Activated CD4-positive, CD25-positive, alpha-beta regulatory T cell treated with anti-CD3 and anti-CD28 coated beads, Interleukin-2, amount 50 U/mL, for 24 hours (primary cell): Measurements from ENCODE around the gene MAD2L2.

Experiments used
- ATAC-seq, 2 donors: fragments of 150-1000 bp; cut with Tn5 transposase; one replicate each; pipeline ENCODE4 v1.10.0; 2021; ENCODE audit warnings: mild to moderate bottlenecking in 1 of 2, moderate library complexity in 1 of 2

MAD2L2 gene

DNA sequence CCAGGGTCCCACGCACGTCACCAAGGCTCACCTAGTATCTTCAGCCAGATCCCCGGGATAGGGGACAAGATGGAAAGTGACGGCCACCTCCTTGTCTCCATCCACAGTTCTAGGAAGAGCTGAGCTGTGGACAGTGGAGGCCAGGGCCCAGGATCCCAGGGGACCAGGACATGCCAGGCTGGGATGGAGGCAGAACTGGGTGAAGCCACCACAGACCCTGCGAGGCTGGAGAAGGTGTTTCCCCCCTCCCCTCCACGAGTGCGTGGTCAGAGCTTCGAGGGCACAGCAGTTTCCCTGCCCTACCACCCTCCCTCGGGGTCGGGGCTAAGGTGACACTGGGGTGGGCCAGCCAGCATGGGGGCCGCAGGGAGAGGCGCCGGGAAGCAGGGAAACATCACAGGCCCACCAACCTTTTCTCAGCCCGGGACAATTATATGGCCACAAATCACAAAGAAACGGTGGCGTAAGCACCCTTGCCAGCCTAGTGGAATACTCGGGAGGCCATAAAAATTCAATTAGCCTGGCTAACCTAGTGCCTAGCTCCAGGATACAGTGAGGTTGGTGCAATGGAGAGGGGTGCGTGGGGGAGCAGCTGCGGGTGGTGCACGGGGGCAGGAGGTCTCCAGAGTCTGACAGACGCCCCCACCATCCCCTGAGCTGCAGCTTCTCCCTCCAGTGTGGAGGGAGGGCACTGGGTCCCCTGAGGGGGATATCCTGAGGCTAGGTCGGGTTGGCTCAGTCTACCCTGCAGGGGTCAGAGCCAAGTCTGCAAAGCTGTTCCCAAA lies 23.9 kb upstream of the MAD2L2 start:
- ATAC-seq = no peak

DNA sequence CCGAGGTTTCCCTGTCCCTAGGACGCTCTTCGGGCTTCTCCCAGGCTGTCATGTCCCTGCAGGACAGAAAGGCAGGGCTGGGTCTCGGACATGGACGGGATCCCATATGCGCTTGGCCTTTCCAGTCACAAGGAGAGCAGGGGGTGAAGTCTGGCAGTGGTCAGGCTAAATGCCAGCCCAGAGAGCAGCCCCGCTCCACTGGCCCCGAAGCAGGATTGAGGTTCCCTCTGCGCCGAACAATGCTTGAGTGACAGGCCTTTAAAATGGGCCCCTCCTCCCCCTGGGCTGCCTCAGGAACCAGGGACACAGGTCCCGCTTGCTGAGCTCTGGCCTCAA lies 23.2 kb upstream of the MAD2L2 start:
- ATAC-seq = no peak

DNA sequence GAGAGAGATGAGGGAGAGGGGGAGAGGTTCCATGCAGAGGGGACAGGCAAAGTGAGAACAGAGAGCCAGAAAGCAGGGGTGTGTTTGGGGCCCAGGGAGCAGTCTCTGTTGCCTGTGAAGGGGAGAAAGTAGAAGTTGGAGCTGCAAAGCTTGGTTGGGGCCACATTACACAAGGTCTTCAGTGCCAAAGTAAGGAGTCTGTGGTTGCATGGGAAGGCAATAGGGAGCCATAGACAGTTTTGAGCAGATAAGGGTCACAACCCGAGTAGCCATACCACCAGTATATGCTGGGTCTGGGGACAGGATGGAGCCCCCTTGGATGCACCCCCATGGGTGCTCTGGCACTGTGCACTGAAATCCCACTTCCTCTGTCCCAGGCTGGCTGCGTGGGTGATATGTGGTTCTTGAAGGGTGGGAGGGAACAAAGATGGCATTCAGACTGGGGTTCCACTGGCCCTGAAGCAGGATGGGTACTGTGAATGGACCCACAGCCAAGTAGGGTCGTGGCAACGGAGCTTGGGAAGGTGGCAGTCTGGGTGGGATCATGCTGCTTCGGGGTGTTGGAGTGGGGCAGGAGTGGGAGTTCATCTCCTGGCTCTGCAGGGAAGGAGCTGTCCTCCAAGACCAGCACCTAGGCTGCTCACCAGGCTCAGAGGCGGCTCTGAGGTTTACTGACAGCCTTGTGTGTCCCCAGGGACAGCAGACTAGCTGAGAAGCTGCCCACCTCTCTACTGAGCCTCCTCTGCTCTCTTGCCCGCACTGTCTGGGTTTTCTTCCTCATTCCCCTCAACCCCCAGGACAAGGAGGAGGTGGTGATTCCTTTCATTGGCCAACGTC lies 22.6 kb upstream of the MAD2L2 start:
- ATAC-seq = no peak

- ATAC-seq = no peak
Observed at GRCh38 chr1:11701981-11702803, 21.2 kb upstream of the MAD2L2 start.

GRCh38 chr1:11701551-11701961 lies 20.6 kb upstream of the MAD2L2 start:
- ATAC-seq = no peak

GRCh38 chr1:11700601-11701467 lies 19.9 kb upstream of the MAD2L2 start:
- no peak for ATAC-seq

- no peak for ATAC-seq
Observed at GRCh38 chr1:11697893-11698210, 16.9 kb upstream of the MAD2L2 start.

GRCh38 chr1:11697188-11697892 lies 16.4 kb upstream of the MAD2L2 start:
- ATAC-seq = no peak

DNA sequence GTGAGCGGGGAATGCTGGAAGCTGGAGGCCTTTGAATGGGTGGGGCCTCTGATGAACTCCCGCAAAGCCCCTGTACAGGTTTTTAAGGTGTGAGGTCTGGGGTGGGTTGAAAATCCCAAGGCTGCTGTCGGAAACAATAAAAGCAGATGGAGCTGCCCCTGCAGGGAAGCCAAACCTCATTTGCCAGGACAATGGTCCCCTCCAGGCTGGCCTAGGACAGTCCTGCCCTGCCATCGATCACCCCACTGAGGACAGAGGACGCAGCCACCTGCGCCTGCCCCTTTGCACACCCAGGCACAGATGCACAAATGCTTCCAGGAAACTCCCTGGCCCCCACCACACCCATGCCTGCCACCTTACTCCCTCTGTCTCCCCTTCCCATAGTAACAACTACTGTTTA lies 14.9 kb upstream of the MAD2L2 start:
- ATAC-seq = no peak

DNA sequence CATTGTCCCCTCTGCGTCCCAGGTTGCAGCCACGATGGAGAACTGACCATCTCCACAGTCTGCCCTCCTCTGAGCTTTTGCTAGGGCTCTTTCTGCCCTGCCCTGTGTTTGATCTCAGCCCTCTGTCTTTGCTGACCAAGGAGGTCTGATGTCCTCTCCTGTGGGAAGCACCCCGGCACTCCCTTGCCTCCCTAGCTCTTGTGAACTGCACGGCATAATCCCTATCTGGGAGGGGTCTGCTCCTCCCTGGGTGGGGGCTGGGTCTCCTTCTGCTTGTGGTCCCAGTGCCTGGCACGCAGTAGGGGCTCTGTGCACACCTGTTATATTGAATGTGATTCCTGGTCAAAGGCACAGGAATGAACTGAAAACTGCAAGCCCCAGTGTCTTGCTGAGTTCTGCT lies 13.0 kb upstream of the MAD2L2 start:
- no peak for ATAC-seq

DNA sequence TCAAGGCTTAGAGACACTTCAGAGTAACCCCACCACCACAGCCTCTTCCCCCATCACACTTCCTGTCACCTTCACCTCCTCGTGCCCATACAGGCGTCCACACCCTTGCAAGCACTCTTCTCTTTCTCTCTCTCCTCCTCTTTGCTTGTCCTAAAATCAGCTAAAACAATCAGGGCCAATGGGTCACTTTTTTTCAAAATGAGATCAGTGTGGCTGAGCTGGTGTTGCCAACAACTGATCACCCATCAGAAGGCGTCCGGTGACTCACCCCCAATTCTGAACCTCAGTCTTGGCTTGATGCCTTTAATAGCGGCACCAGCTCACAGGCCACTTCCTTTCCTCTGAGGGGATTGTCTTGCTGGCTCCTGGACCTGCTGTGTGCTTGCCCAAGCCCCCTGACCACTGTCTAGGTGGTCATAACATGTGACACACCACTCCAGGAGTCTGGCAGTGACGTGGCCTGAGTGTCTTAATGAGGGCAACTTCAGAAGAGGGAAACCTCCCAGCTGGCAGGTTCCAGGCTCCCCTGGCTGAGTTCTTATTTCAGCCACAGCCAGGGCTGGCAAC lies 12.2 kb upstream of the MAD2L2 start:
- peak; percentile 82 to 91 for ATAC-seq

DNA sequence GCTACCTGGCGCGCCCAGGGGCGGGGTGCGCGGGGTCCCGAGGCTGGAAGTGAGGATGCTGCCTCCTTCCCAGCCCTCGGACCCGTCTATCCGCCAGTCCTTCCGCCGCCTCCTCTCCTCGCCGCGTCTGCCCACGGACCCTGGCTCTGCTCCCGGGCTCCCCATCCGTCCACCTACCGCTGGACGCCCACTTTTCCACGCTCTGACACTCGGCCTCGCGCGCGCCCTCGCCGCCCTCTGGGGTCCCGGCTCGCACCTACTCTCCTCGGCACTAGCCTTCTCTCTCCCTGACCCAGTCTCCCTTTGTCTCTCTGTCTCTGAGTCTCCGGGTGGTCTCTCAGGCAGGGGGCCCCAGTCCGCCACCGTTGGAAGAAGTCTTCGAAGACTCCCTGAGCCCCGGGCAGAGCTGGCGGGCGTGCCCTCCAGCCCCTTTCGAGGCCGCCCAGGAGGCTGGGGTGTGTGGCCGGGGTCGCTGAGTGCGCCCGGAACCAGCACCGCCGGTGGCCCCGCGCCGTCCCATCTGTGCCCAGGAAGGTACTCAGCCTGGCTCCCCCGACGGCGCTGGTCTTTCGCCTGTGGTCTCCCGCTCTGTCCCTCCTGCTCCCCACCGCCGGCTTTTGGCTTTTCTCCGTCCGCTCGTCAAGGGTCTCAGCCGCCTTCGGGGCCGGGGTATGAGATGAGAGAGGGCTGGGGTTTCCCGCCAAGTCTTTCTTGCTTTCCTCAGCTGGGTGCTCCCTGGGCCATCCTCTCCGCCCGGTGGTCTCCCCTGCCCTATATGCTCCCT lies 11.2 kb upstream of the MAD2L2 start:
- ATAC-seq = no peak

- no peak for ATAC-seq
Observed at GRCh38 chr1:11691302-11691914, 10.5 kb upstream of the MAD2L2 start, which contains the start of gene DRAXIN. Gene DRAXIN (plus strand): TSS chr1:11691710. CDS start chr1:11706259, 14,549 bp downstream.

- no peak for ATAC-seq
Observed at GRCh38 chr1:11690397-11691301, 9.7 kb upstream of the MAD2L2 start.

- ATAC-seq = no peak
Observed at GRCh38 chr1:11688506-11688905, 7.6 kb upstream of the MAD2L2 start.

GRCh38 chr1:11685210-11685752 lies 4.3 kb upstream of the MAD2L2 start:
- ATAC-seq = no peak

GRCh38 chr1:11684070-11684469 lies 3.1 kb upstream of the MAD2L2 start:
- ATAC-seq = no peak

GRCh38 chr1:11682799-11683198 lies 1.9 kb upstream of the MAD2L2 start:
- no peak for ATAC-seq
